Lung (tissue), 16 donors: Measurements from ENCODE around the gene RIC1. TPM values are rescaled to one million over a fixed set of nuclear protein-coding genes. Genes with fewer than 3 reads are reported as not detected.
"Not testable (repeated sequence)": the region's sequence is repeated elsewhere in the genome, so short reads cannot be mapped to it uniquely, and the experiment has no call there.

Experiments used
- ATAC-seq: fragments of 200-7000 bp; cut with Tn5 transposase; one replicate; pipeline ENCODE4 v1.9.1; 2020; ENCODE audit warnings: moderate number of reproducible peaks; ENCODE audit not compliant: insufficient read depth, low FRiP score
- DNase-seq, 3 donors: peaks; one replicate each; pipeline ENCODE4 v3.0.0-alpha.2; 2013 to 2017
- H3K27ac ChIP-seq, 2 donors: one replicate each; pipeline ENCODE4 v1.5.1; 2013; ENCODE audit warnings: mild to moderate bottlenecking in 2 of 2, moderate library complexity in 2 of 2, control low read depth in 1 of 2, inconsistent platforms in 1 of 2, low read depth in 1 of 2, low read length in 1 of 2
- H3K27me3 ChIP-seq, 3 donors: one replicate each; pipeline ENCODE4 v1.5.1; 2013; ENCODE audit warnings: low read length in 2 of 3; ENCODE audit not compliant: control insufficient read depth in 3 of 3, insufficient read depth in 3 of 3
- H3K36me3 ChIP-seq, 4 donors: one replicate each; pipeline ENCODE4 v1.5.1; 2013; ENCODE audit warnings: low read length in 4 of 4, mild to moderate bottlenecking in 1 of 4, moderate library complexity in 1 of 4; ENCODE audit not compliant: control insufficient read depth in 4 of 4, insufficient read depth in 4 of 4
- H3K4me1 ChIP-seq, 5 donors: one replicate each; pipeline ENCODE4 v1.5.1; 2013; ENCODE audit warnings: low read length in 5 of 5, mild to moderate bottlenecking in 2 of 5, moderate library complexity in 1 of 5; ENCODE audit not compliant: control insufficient read depth in 5 of 5, insufficient read depth in 5 of 5
- H3K4me3 ChIP-seq: one replicate; pipeline ENCODE4 v1.5.1; 2013; ENCODE audit warnings: mild to moderate bottlenecking, control low read depth, moderate library complexity
- H3K9ac ChIP-seq, 2 donors: one replicate each; pipeline ENCODE4 v1.5.1; 2013; ENCODE audit warnings: low read length in 2 of 2, control low read depth in 1 of 2; ENCODE audit not compliant: insufficient read depth in 1 of 2
- H3K9me3 ChIP-seq, 4 donors: one replicate each; pipeline ENCODE4 v1.5.1; 2013; ENCODE audit warnings: low read length in 3 of 4, mild to moderate bottlenecking in 1 of 4, moderate library complexity in 1 of 4; ENCODE audit not compliant: control insufficient read depth in 4 of 4, insufficient read depth in 3 of 4
- WGBS, 2 donors: extraction: QIAGEN DNeasy Blood & Tissue Kit; methylation state at CpG; one replicate each; pipeline ENCODE4 v1.1.7; 2013; 5-methylcytosine and 5-hydroxymethylcytosine counted together
- long read RNA-seq, 5 donors: transcript quantifications; one replicate each; lab custom pipeline, GENCODE V29; 2026
- polyA plus RNA-seq, 2 donors: library from polyadenylated mRNA; stranded (reverse); fragments of 200-250 nt; gene quantifications; one replicate each; pipeline ENCODE4 v1.2.1, GENCODE V29; 2013
- total RNA-seq, 2 donors: library from RNA; depleted of rRNA in 1 of 2; stranded (reverse); fragments of >200 nt in 1 of 2; gene quantifications; one replicate each; pipeline ENCODE4 v1.2.1, GENCODE V29; 2014 to 2021
- TF ChIP-seq, protein P1 (sequence below): IDR thresholded peaks from 2 replicates; pipeline ENCODE4 v1.5.1; 2012; ENCODE audit warnings: mild to moderate bottlenecking; ENCODE audit errors: control extremely low read depth, extremely low read depth
- donor health status: control.
- donor health status: control.
- donor health status: Bipolar disorder and iron deficiency.
- donor health status: healthy.
- donor health status: DM: yes; HTN: yes; CAD: no.

Gene RIC1, protein sequence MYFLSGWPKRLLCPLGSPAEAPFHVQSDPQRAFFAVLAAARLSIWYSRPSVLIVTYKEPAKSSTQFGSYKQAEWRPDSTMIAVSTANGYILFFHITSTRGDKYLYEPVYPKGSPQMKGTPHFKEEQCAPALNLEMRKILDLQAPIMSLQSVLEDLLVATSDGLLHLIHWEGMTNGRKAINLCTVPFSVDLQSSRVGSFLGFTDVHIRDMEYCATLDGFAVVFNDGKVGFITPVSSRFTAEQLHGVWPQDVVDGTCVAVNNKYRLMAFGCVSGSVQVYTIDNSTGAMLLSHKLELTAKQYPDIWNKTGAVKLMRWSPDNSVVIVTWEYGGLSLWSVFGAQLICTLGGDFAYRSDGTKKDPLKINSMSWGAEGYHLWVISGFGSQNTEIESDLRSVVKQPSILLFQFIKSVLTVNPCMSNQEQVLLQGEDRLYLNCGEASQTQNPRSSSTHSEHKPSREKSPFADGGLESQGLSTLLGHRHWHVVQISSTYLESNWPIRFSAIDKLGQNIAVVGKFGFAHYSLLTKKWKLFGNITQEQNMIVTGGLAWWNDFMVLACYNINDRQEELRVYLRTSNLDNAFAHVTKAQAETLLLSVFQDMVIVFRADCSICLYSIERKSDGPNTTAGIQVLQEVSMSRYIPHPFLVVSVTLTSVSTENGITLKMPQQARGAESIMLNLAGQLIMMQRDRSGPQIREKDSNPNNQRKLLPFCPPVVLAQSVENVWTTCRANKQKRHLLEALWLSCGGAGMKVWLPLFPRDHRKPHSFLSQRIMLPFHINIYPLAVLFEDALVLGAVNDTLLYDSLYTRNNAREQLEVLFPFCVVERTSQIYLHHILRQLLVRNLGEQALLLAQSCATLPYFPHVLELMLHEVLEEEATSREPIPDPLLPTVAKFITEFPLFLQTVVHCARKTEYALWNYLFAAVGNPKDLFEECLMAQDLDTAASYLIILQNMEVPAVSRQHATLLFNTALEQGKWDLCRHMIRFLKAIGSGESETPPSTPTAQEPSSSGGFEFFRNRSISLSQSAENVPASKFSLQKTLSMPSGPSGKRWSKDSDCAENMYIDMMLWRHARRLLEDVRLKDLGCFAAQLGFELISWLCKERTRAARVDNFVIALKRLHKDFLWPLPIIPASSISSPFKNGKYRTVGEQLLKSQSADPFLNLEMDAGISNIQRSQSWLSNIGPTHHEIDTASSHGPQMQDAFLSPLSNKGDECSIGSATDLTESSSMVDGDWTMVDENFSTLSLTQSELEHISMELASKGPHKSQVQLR (N-terminal part only)
- total RNA-seq (10 to 100 TPM; 19.4 to 46.0 TPM), polyA plus RNA-seq (1 to 10 TPM; 3.5 to 9.5 TPM)
- long read RNA-seq, donor 1 = 0 reads
- long read RNA-seq, donor 2, full-length matches to known transcripts = 1 of 1 reads
- long read RNA-seq, donor 2, partial matches to known transcripts = 0 of 1 reads
- long read RNA-seq, donor 2, other reads (novel, unspliced or antisense) = 0 of 1 reads
- long read RNA-seq, donor 3 = 0 reads
- long read RNA-seq, donor 4 = 0 reads
- long read RNA-seq, donor 5, full-length matches to known transcripts = 2 of 2 reads
- long read RNA-seq, donor 5, partial matches to known transcripts = 0 of 2 reads
- long read RNA-seq, donor 5, other reads (novel, unspliced or antisense) = 0 of 2 reads

DNA sequence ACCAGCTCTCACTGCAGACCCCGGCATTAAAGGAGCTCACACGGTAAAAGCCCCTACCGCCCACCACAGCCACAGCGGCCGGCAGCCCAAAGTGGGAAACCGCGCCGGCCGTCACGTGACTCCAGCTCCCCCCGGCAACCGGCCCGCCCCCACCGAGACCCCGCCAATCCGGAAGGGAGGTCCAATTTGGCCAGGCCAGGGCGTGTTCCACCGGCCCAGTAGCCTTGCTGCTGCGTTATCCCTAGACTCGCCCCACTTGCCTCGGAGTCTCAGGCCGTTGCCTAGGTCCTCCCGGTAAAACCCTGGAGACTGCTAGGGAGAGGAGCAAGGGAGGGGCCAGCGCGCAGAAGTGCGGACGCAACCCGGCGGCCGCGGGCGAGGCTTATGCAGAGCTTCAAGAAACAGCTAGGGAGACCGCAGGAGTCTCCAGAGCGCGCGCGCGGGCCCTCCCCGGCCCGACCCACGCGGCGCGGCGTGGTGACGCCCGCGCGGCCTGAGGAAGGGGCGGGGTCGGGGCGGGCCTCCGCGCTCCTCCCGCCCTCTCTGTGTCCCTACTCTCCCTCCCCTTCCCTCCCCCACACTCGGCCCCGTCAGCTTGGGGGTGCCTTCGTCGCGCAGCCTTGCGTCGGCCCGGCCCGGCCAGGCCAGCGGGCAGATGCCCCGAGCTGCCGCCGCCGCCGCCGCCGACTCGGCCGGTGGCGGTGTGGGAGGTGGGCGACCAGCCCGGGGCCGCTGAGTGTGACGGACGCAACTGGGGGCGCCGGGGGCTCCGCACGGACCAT is at the start of gene RIC1:
RIC1 (plus strand) TSS at position 578 of the 782 bp plus-strand sequence; CDS start at position 781, 203 bp downstream.
- peak; percentile 94 to 97 (median 95) for DNase-seq
- peak within 1 kb of the TSS; percentile 66 to 92 for H3K9ac ChIP-seq
- 0 to 1% methylated on average over 67 to 84 of the region's 84 CpGs for WGBS, 2 donors
- H3K36me3 ChIP-seq = no peaks in the 10 kb centered on the region
- peaks cover 0 to 26% (median 3%) of the 10 kb centered on the region in 5 donors for H3K4me1 ChIP-seq
- H3K4me3 ChIP-seq = peak within 1 kb of the TSS; percentile 74
- no peaks in the 10 kb centered on the region for H3K9me3 ChIP-seq
- H3K27me3 ChIP-seq = no peaks in the 10 kb centered on the region
- TF ChIP-seq, protein P1, sequence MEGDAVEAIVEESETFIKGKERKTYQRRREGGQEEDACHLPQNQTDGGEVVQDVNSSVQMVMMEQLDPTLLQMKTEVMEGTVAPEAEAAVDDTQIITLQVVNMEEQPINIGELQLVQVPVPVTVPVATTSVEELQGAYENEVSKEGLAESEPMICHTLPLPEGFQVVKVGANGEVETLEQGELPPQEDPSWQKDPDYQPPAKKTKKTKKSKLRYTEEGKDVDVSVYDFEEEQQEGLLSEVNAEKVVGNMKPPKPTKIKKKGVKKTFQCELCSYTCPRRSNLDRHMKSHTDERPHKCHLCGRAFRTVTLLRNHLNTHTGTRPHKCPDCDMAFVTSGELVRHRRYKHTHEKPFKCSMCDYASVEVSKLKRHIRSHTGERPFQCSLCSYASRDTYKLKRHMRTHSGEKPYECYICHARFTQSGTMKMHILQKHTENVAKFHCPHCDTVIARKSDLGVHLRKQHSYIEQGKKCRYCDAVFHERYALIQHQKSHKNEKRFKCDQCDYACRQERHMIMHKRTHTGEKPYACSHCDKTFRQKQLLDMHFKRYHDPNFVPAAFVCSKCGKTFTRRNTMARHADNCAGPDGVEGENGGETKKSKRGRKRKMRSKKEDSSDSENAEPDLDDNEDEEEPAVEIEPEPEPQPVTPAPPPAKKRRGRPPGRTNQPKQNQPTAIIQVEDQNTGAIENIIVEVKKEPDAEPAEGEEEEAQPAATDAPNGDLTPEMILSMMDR = no peak
- H3K27ac ChIP-seq = peak within 1 kb of the TSS; percentile 98
- ATAC-seq = peak; percentile 96

DNA sequence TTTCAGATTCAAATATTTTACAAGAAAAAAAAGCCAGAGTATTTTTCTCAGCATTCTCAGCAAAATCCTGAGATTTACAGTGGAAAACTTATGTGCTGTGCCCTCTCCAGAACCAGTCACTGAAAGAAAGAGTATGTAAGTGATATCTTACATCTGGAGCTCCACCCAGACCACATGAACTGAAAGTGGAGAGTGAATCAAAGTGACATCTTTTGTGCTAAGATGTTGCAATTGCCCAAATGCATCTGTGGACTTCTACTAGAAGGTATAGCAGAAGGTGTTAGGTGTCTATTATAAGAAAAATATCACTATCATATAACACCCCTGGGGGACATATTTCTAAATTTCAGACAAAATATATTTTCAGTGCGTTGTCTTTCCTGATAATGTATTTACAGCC is 49.0 kb upstream of the RIC1 start:
- Histone ChIP-seq H3K27me3 (no peaks in the 10 kb centered on the region), H3K27ac (no peak overlapping the region), H3K4me3 (no peak overlapping the region), H3K36me3 (no peaks in the 10 kb centered on the region), H3K9ac (no peak overlapping the region), H3K4me1 (peaks cover 0 to 18% (median 0%) of the 10 kb centered on the region in 5 donors), H3K9me3 (no peaks in the 10 kb centered on the region)
- TF ChIP-seq, protein P1 = no peak
- 94 to 100% methylated on average over 1 of the region's 1 CpG for WGBS, 2 donors
- ATAC-seq = no peak
- no peak for DNase-seq

DNA sequence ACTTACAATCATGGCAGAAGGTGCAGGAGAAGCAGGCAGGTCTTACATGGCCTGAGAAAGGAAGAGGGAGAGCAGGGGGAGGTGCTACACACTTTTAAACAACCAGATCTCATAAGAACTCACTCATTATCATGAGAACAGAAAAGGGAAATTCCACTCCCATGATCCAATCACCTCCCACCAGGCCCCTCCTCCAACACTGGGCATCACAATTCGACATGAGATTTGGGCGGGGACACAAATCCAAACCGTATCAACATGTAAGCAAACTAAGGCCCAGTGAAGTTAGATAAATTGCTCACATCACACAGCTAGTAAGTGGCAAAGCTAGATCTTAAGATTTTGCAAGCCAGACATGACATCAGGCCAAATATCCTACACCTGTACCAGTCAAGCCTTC is 48.3 kb upstream of the RIC1 start:
- H3K4me1 ChIP-seq = peaks cover 0 to 18% (median 0%) of the 10 kb centered on the region in 5 donors
- no peak overlapping the region for H3K9ac ChIP-seq
- TF ChIP-seq, protein P1 = no peak
- H3K27me3 ChIP-seq = no peaks in the 10 kb centered on the region
- no peak overlapping the region for H3K27ac ChIP-seq
- no peak for ATAC-seq
- no peaks in the 10 kb centered on the region for H3K9me3 ChIP-seq
- 84 to 90% methylated on average over 3 of the region's 3 CpGs for WGBS, 2 donors
- no peak overlapping the region for H3K4me3 ChIP-seq
- no peak for DNase-seq
- H3K36me3 ChIP-seq = no peaks in the 10 kb centered on the region

DNA sequence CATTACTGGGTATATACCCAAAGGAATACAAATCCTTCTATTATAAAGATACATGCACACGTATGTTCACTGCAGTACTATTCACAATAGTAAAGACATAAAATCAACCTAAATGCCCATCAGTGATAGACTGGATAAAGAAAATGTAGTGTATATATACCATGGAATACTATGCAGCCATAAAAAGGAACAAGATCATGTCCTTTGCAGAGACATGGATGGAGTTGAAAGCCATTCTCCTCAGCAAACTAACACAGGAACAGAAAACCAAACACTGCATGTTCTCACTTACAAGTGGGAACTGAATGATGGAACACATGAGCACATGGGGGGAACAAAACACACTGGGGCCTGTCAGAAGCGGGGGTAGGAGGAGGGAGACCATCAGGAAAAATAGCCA is 47.2 kb upstream of the RIC1 start:
- ATAC-seq, DNase-seq, H3K27me3 ChIP-seq, H3K36me3 ChIP-seq, H3K9me3 ChIP-seq, H3K9ac ChIP-seq, H3K27ac ChIP-seq, H3K4me3 ChIP-seq: not testable (repeated sequence)
- WGBS, 2 donors = 97 to 98% methylated on average over 2 of the region's 2 CpGs
- peaks cover 0 to 18% (median 0%) of the 10 kb centered on the region in 5 donors for H3K4me1 ChIP-seq
